GM13977 (cell line): ENCODE data around the gene IDI2.

Source experiments
- DNase-seq: peaks from one replicate; pipeline ENCODE4 v3.0.0; 2012; ENCODE audit warnings: low spot score
- CTCF ChIP-seq: IDR thresholded peaks from 2 replicates; pipeline ENCODE4 v1.5.1; 2012; ENCODE audit warnings: mild to moderate bottlenecking, control low read depth; ENCODE audit not compliant: insufficient read depth; ENCODE audit errors: extremely low read depth, missing control alignments
- in situ Hi-C: fragments of 300-500 bp; cut with MboI; formaldehyde crosslinking; loops from one replicate; pipeline ENCODE4 v1.12.0; 2022; ENCODE audit warnings: low sequenced_read_pairs, low pct_unique_long_range_greater_than_20kb, mixed read lengths, inconsistent platforms; ENCODE audit not compliant: unreplicated experiment

The IDI2 gene

GRCh38 chr10:1054684-1055083, 29.0 kb upstream of the IDI2 start:
- TF ChIP-seq CTCF = no peak
- no peak for DNase-seq
- in situ Hi-C loops = no loop called here

- in situ Hi-C loops = no loop called here
- no peak for TF ChIP-seq CTCF
- peak; percentile 29 for DNase-seq
Observed at GRCh38 chr10:1050554-1050953, 24.9 kb upstream of the IDI2 start.

GRCh38 chr10:1050145-1050544, 24.5 kb upstream of the IDI2 start:
- DNase-seq = no peak
- TF ChIP-seq CTCF = no peak
- in situ Hi-C loops = no loop called here

- no peak for TF ChIP-seq CTCF
- in situ Hi-C loops = no loop called here
- no peak for DNase-seq
Observed at GRCh38 chr10:1049425-1049958, 23.8 kb upstream of the IDI2 start.

GRCh38 chr10:1048732-1049424, 23.2 kb upstream of the IDI2 start, which contains the start of gene IDI1:
Gene IDI1 (minus strand): TSS chr10:1049119. CDS start chr10:1049003, 116 bp downstream.
- no peak for TF ChIP-seq CTCF
- DNase-seq = peak; percentile 97
- in situ Hi-C loops = no loop called here

- in situ Hi-C loops = no loop called here
- no peak for DNase-seq
- no peak for TF ChIP-seq CTCF
Observed at GRCh38 chr10:1048349-1048731, 22.7 kb upstream of the IDI2 start.
